Stomach smooth muscle (tissue), 2 donors: ENCODE results near the gene JPH4.

Experiments used
- H3K27ac ChIP-seq: one replicate; pipeline ENCODE4 v1.7.0; 2013; ENCODE audit warnings: mild to moderate bottlenecking, low read length, inconsistent platforms
- H3K27me3 ChIP-seq, 2 donors: one replicate each; pipeline ENCODE4 v1.7.0; 2013; ENCODE audit warnings: low read length in 2 of 2; ENCODE audit not compliant: insufficient read depth in 2 of 2, control insufficient read depth in 1 of 2
- H3K36me3 ChIP-seq, 2 donors: one replicate each; pipeline ENCODE4 v1.7.0; 2013; ENCODE audit warnings: low read length in 2 of 2; ENCODE audit not compliant: control insufficient read depth in 2 of 2, insufficient read depth in 2 of 2
- H3K4me1 ChIP-seq: one replicate; pipeline ENCODE4 v1.7.0; 2013; ENCODE audit warnings: low read length; ENCODE audit not compliant: control insufficient read depth, insufficient read depth
- H3K4me3 ChIP-seq, 2 donors: one replicate each; pipeline ENCODE4 v1.7.0; 2013; ENCODE audit warnings: low read length in 2 of 2
- H3K9ac ChIP-seq, 2 donors: one replicate each; pipeline ENCODE4 v1.7.0; 2013; ENCODE audit warnings: low read length in 2 of 2, mild to moderate bottlenecking in 1 of 2
- H3K9me3 ChIP-seq, 2 donors: one replicate each; pipeline ENCODE4 v1.7.0; 2013; ENCODE audit warnings: low read length in 2 of 2; ENCODE audit not compliant: control insufficient read depth in 2 of 2
- donor health status: healthy.
- donor health status: Pancreatic carcinoma.

JPH4 gene

GRCh38 chr14:23533652-23534435 is 44.7 kb downstream of the JPH4 start:
- Histone ChIP-seq H3K4me1 (no peaks in the 10 kb centered on the region), H3K27ac (no peak overlapping the region), H3K9ac (no peak overlapping the region), H3K9me3 (no peaks in the 10 kb centered on the region), H3K36me3 (no peaks in the 10 kb centered on the region), H3K4me3 (no peak overlapping the region), H3K27me3 (no peaks in the 10 kb centered on the region)

GRCh38 chr14:23532658-23533057 is 45.9 kb downstream of the JPH4 start:
- no peaks in the 10 kb centered on the region for H3K4me1 ChIP-seq
- H3K9me3 ChIP-seq = no peaks in the 10 kb centered on the region
- no peak overlapping the region for H3K4me3 ChIP-seq
- H3K27me3 ChIP-seq = no peaks in the 10 kb centered on the region
- H3K36me3 ChIP-seq = no peaks in the 10 kb centered on the region
- no peak overlapping the region for H3K9ac ChIP-seq
- H3K27ac ChIP-seq = no peak overlapping the region

GRCh38 chr14:23531391-23531790 is 47.2 kb downstream of the JPH4 start:
- Histone ChIP-seq H3K9me3 (no peaks in the 10 kb centered on the region), H3K27me3 (no peaks in the 10 kb centered on the region), H3K4me3 (no peak overlapping the region), H3K9ac (no peak overlapping the region), H3K27ac (no peak overlapping the region), H3K36me3 (no peaks in the 10 kb centered on the region), H3K4me1 (no peaks in the 10 kb centered on the region)

GRCh38 chr14:23530375-23531055 is 48.1 kb downstream of the JPH4 start:
- Histone ChIP-seq H3K36me3 (no peaks in the 10 kb centered on the region), H3K4me1 (no peaks in the 10 kb centered on the region), H3K27ac (no peak overlapping the region), H3K27me3 (no peaks in the 10 kb centered on the region), H3K4me3 (no peak overlapping the region), H3K9me3 (no peaks in the 10 kb centered on the region), H3K9ac (no peak overlapping the region)

- H3K27ac ChIP-seq = no peak overlapping the region
- H3K4me3 ChIP-seq = no peak overlapping the region
- no peak overlapping the region for H3K9ac ChIP-seq
- H3K9me3 ChIP-seq = no peaks in the 10 kb centered on the region
- no peaks in the 10 kb centered on the region for H3K27me3 ChIP-seq
- no peaks in the 10 kb centered on the region for H3K36me3 ChIP-seq
- H3K4me1 ChIP-seq = no peaks in the 10 kb centered on the region
These were observed 49.6 kb downstream of the JPH4 start for GRCh38 chr14:23529016-23529415.

- Histone ChIP-seq H3K27ac (no peak overlapping the region), H3K9me3 (no peaks in the 10 kb centered on the region), H3K4me3 (no peak overlapping the region), H3K4me1 (no peaks in the 10 kb centered on the region), H3K36me3 (no peaks in the 10 kb centered on the region), H3K27me3 (no peaks in the 10 kb centered on the region), H3K9ac (no peak overlapping the region)
These were observed 50.0 kb downstream of the JPH4 start for GRCh38 chr14:23528555-23528954.

- Histone ChIP-seq H3K27me3 (no peaks in the 10 kb centered on the region), H3K9me3 (no peaks in the 10 kb centered on the region), H3K36me3 (no peaks in the 10 kb centered on the region), H3K9ac (no peak overlapping the region), H3K4me3 (no peak overlapping the region), H3K27ac (no peak overlapping the region), H3K4me1 (no peaks in the 10 kb centered on the region)
These were observed 53.0 kb downstream of the JPH4 start for GRCh38 chr14:23525611-23526010.

GRCh38 chr14:23524954-23525353 is 53.6 kb downstream of the JPH4 start:
- H3K27me3 ChIP-seq = no peaks in the 10 kb centered on the region
- H3K27ac ChIP-seq = no peak overlapping the region
- no peaks in the 10 kb centered on the region for H3K4me1 ChIP-seq
- H3K9me3 ChIP-seq = no peaks in the 10 kb centered on the region
- no peaks in the 10 kb centered on the region for H3K36me3 ChIP-seq
- no peak overlapping the region for H3K9ac ChIP-seq
- no peak overlapping the region for H3K4me3 ChIP-seq

GRCh38 chr14:23523229-23524016 is 55.2 kb downstream of the JPH4 start:
- Histone ChIP-seq H3K9ac (no peak overlapping the region), H3K4me3 (no peak overlapping the region), H3K36me3 (no peaks in the 10 kb centered on the region), H3K27me3 (no peaks in the 10 kb centered on the region), H3K4me1 (no peaks in the 10 kb centered on the region), H3K27ac (no peak overlapping the region), H3K9me3 (no peaks in the 10 kb centered on the region)

- Histone ChIP-seq H3K9me3 (no peaks in the 10 kb centered on the region), H3K27ac (no peak overlapping the region), H3K4me3 (no peak overlapping the region), H3K9ac (no peak overlapping the region), H3K4me1 (no peaks in the 10 kb centered on the region), H3K36me3 (no peaks in the 10 kb centered on the region), H3K27me3 (no peaks in the 10 kb centered on the region)
These were observed 55.9 kb downstream of the JPH4 start for GRCh38 chr14:23522643-23523198.
